CD14-positive monocyte (primary cell): ENCODE results near the gene GPC6. TPM values are rescaled to one million over a fixed set of nuclear protein-coding genes. Genes with fewer than 3 reads are reported as not detected.

ENCODE experiments used
- DNase-seq, 3 donors: peaks; one replicate each; pipeline ENCODE4 v3.0.0-alpha.2; 2011 to 2022
- H2AFZ ChIP-seq: 2 replicates; pipeline ENCODE4 v1.6.0; 2012; ENCODE audit warnings: mild to moderate bottlenecking, low read depth, low read length, inconsistent platforms; ENCODE audit not compliant: insufficient read depth, poor library complexity, severe bottlenecking
- H3K27ac ChIP-seq, 2 donors: 1 replicate in 1 of 2; 2 replicates in 1 of 2; pipeline ENCODE4 v1.5.1; 2012 to 2013; ENCODE audit warnings: low read length in 2 of 2, control low read depth in 1 of 2, inconsistent platforms in 1 of 2, low read depth in 1 of 2, mild to moderate bottlenecking in 1 of 2
- H3K27me3 ChIP-seq, 2 donors: one replicate each; pipeline versions ENCODE4 v1.6.0 to v1.6.1; 2011 to 2013; ENCODE audit warnings: low read length in 2 of 2; ENCODE audit not compliant: control insufficient read depth in 2 of 2, insufficient read depth in 2 of 2
- H3K36me3 ChIP-seq, 2 donors: replicated peaks in 1 of 2; 1 replicate in 1 of 2; 2 replicates in 1 of 2; pipeline versions ENCODE4 v1.5.1 to v1.6.1; 2012 to 2013; ENCODE audit warnings: low read length in 2 of 2, control low read depth in 1 of 2, inconsistent platforms in 1 of 2, mild to moderate bottlenecking in 1 of 2; ENCODE audit not compliant: insufficient read depth in 2 of 2, control insufficient read depth in 1 of 2
- H3K4me1 ChIP-seq, 2 donors: 1 replicate in 1 of 2; 2 replicates in 1 of 2; pipeline versions ENCODE4 v1.5.1 to v1.6.1; 2012 to 2013; ENCODE audit warnings: low read length in 2 of 2, control low read depth in 1 of 2, inconsistent platforms in 1 of 2, mild to moderate bottlenecking in 1 of 2, moderate library complexity in 1 of 2; ENCODE audit not compliant: insufficient read depth in 2 of 2, control insufficient read depth in 1 of 2
- H3K4me2 ChIP-seq: replicated peaks from 2 replicates; pipeline ENCODE3; 2012; ENCODE audit warnings: low read length, moderate library complexity, mild to moderate bottlenecking; ENCODE audit not compliant: poor library complexity, severe bottlenecking; ENCODE audit errors: extremely low read depth
- H3K4me3 ChIP-seq, 3 experiments: fragments of 200-600 bp in 1 of 3; sonication (generic) in 1 of 3; replicated peaks in 1 of 3; 1 replicate in 2 of 3; 2 replicates in 1 of 3; pipeline ENCODE4 v1.5.1; 2011 to 2013; ENCODE audit warnings: low read length in 3 of 3, mild to moderate bottlenecking in 3 of 3, control low read depth in 2 of 3, low read depth in 2 of 3, inconsistent platforms in 1 of 3, moderate library complexity in 1 of 3
- H3K79me2 ChIP-seq: 2 replicates; pipeline ENCODE4 v1.6.0; 2012; ENCODE audit warnings: mild to moderate bottlenecking, control low read depth, inconsistent platforms, low read length, moderate library complexity; ENCODE audit not compliant: insufficient read depth
- H3K9ac ChIP-seq: 2 replicates; pipeline ENCODE4 v1.6.0; 2017; ENCODE audit warnings: low read length, mild to moderate bottlenecking; ENCODE audit not compliant: insufficient read depth, poor library complexity, severe bottlenecking
- H3K9me3 ChIP-seq, 2 donors: replicated peaks in 1 of 2; 1 replicate in 1 of 2; 2 replicates in 1 of 2; pipeline versions ENCODE4 v1.5.1 to v1.6.1; 2012 to 2013; ENCODE audit warnings: low read length in 2 of 2, control low read depth in 1 of 2; ENCODE audit not compliant: control insufficient read depth in 1 of 2, insufficient read depth in 1 of 2
- H4K20me1 ChIP-seq: 2 replicates; pipeline ENCODE4 v1.6.0; 2012; ENCODE audit warnings: mild to moderate bottlenecking, low read length, control low read depth, moderate library complexity; ENCODE audit not compliant: insufficient read depth
- H3K27ac Mint-ChIP-seq, 7 donors: one replicate each; pipeline ENCODE4 v1.8.0; 2020; ENCODE audit warnings: mild to moderate bottlenecking in 7 of 7, mixed read lengths in 7 of 7, moderate library complexity in 6 of 7, inconsistent platforms in 2 of 7
- H3K27me3 Mint-ChIP-seq, 3 donors: one replicate each; pipeline ENCODE4 v1.8.0; 2021 to 2022; ENCODE audit warnings: low read depth in 3 of 3, mild to moderate bottlenecking in 3 of 3, mixed read lengths in 3 of 3, moderate library complexity in 3 of 3, inconsistent platforms in 1 of 3
- H3K36me3 Mint-ChIP-seq, 2 donors: one replicate each; pipeline ENCODE4 v1.8.0; 2020; ENCODE audit warnings: mixed read lengths in 2 of 2, inconsistent platforms in 1 of 2, mild to moderate bottlenecking in 1 of 2
- H3K4me1 Mint-ChIP-seq: one replicate; pipeline ENCODE4 v1.8.0; 2020; ENCODE audit warnings: mild to moderate bottlenecking, mixed read lengths
- H3K4me3 Mint-ChIP-seq, 2 donors: one replicate each; pipeline ENCODE4 v1.8.0; 2020; ENCODE audit warnings: mild to moderate bottlenecking in 2 of 2, mixed read lengths in 2 of 2, moderate library complexity in 1 of 2
- H3K9me3 Mint-ChIP-seq, 7 donors: one replicate each; pipeline ENCODE4 v1.8.0; 2020 to 2022; ENCODE audit warnings: mixed read lengths in 7 of 7, mild to moderate bottlenecking in 6 of 7, moderate library complexity in 6 of 7, inconsistent platforms in 2 of 7
- CTCF ChIP-seq: fragments of 200-600 bp; IDR thresholded peaks from one replicate; pipeline ENCODE4 v1.8.0; 2022; ENCODE audit warnings: antibody characterized with exemption, mild to moderate bottlenecking
- WGBS: methylation state at CpG from one replicate; pipeline ENCODE4 v1.1.5; 2013; ENCODE audit warnings: missing lambda C conversion rate; ENCODE audit not compliant: insufficient coverage; 5-methylcytosine and 5-hydroxymethylcytosine counted together
- intact Hi-C, 2 donors: fragments of 100-400 bp; cut with micrococcal nuclease; formaldehyde crosslinking; loops; one replicate each; pipeline versions ENCODE4 v1.15.0 to v1.15.1; 2023
- polyA plus RNA-seq, 3 donors: library from polyadenylated mRNA; depleted of rRNA in 1 of 3; unstranded in 2 of 3; stranded (reverse) in 1 of 3; fragments of 300-500 nt in 2 of 3; fragments of >200 nt in 1 of 3; fragmentation: Illumina TruSeq in 2 of 3; gene quantifications; 1 replicate in 2 of 3; 2 replicates in 1 of 3; pipeline ENCODE4 v1.2.3, GENCODE V29; 2012 to 2021

The GPC6 gene
- polyA plus RNA-seq, 3 donors, result not detected

- peaks cover 0 to 13% (median 4%) of the 10 kb centered on the region in 7 donors for H3K9me3 Mint-ChIP-seq
- DNase-seq, result no peak
- H3K9ac ChIP-seq, result no peak overlapping the region
- no peaks in the 10 kb centered on the region for H3K9me3 ChIP-seq
- no peak for TF ChIP-seq CTCF
- H2AFZ ChIP-seq, result no peak overlapping the region
- no peaks in the 10 kb centered on the region for H3K36me3 Mint-ChIP-seq
- no peaks in the 10 kb centered on the region for H4K20me1 ChIP-seq
- no peaks in the 10 kb centered on the region for H3K36me3 ChIP-seq
- no peaks in the 10 kb centered on the region for H3K27me3 ChIP-seq
- no peaks in the 10 kb centered on the region for H3K79me2 ChIP-seq
- no CpG with 5 or more reads among the region's 1 CpG for WGBS
- H3K4me2 ChIP-seq, result no peak overlapping the region
- H3K27ac Mint-ChIP-seq, result no peak overlapping the region
- no peak overlapping the region for H3K27ac ChIP-seq
- intact Hi-C loops, result no loop called here
- no peaks in the 10 kb centered on the region for H3K4me1 Mint-ChIP-seq
- H3K4me3 Mint-ChIP-seq, result no peak overlapping the region
- H3K4me1 ChIP-seq, result no peaks in the 10 kb centered on the region
- H3K4me3 ChIP-seq, result no peak overlapping the region
- no peaks in the 10 kb centered on the region for H3K27me3 Mint-ChIP-seq
Measured at GRCh38 chr13:93260591-93260990, 34.0 kb downstream of the GPC6 start.

GRCh38 chr13:93262729-93263345 lies 36.2 kb downstream of the GPC6 start:
- Histone ChIP-seq H3K4me2 (no peak overlapping the region), H3K4me3 (no peak overlapping the region), H2AFZ (no peak overlapping the region), H3K4me1 (no peaks in the 10 kb centered on the region), H3K36me3 (no peaks in the 10 kb centered on the region), H3K9ac (no peak overlapping the region), H3K9me3 (no peaks in the 10 kb centered on the region), H4K20me1 (no peaks in the 10 kb centered on the region), H3K27ac (no peak overlapping the region), H3K27me3 (no peaks in the 10 kb centered on the region), H3K79me2 (no peaks in the 10 kb centered on the region)
- Mint-ChIP-seq H3K9me3 (peaks cover 0 to 11% (median 4%) of the 10 kb centered on the region in 7 donors), H3K4me1 (no peaks in the 10 kb centered on the region), H3K4me3 (no peak overlapping the region), H3K36me3 (no peaks in the 10 kb centered on the region), H3K27ac (no peak overlapping the region), H3K27me3 (peaks cover 0 to 2% (median 0%) of the 10 kb centered on the region in 3 donors)
- TF ChIP-seq CTCF, result no peak
- DNase-seq, result no peak
- intact Hi-C loops, result no loop called here
- WGBS, result no CpG with 5 or more reads among the region's 2 CpGs
